ENCODE measurements around the gene PCBP3.

The PCBP3 gene

GRCh38 chr21:45816794-45817193 lies 173.3 kb downstream of the PCBP3 start:
- no peak for DNase-seq

- no peak for DNase-seq
Measured at GRCh38 chr21:45817345-45817744, 173.8 kb downstream of the PCBP3 start.

- peak in 1 of 5 donors; percentile 89 for DNase-seq
Measured at GRCh38 chr21:45818276-45818903, 174.9 kb downstream of the PCBP3 start.

- DNase-seq: peak in 1 of 5 donors; percentile 91
Measured at GRCh38 chr21:45818904-45819285, 175.4 kb downstream of the PCBP3 start.

GRCh38 chr21:45819478-45820170 lies 176.1 kb downstream of the PCBP3 start:
- no peak for DNase-seq

GRCh38 chr21:45820171-45821091 lies 176.9 kb downstream of the PCBP3 start:
- peak; percentile 60 to 81 (median 74) for DNase-seq

GRCh38 chr21:45821315-45821962 lies 177.9 kb downstream of the PCBP3 start:
- DNase-seq: no peak

GRCh38 chr21:45821998-45822397 lies 178.5 kb downstream of the PCBP3 start:
- no peak for DNase-seq

GRCh38 chr21:45822429-45823099 lies 179.0 kb downstream of the PCBP3 start:
- DNase-seq: no peak

GRCh38 chr21:45823100-45823681 lies 179.7 kb downstream of the PCBP3 start:
- no peak for DNase-seq

- DNase-seq: no peak
Measured at GRCh38 chr21:45824546-45825215, 181.2 kb downstream of the PCBP3 start.

GRCh38 chr21:45825219-45825618 lies 181.7 kb downstream of the PCBP3 start:
- no peak for DNase-seq

- no peak for DNase-seq
Measured at GRCh38 chr21:45826676-45827301, 183.3 kb downstream of the PCBP3 start.

GRCh38 chr21:45827302-45827692 lies 183.8 kb downstream of the PCBP3 start:
- peak in 1 of 5 donors; percentile 25 for DNase-seq

- no peak for DNase-seq
Measured at GRCh38 chr21:45827881-45828579, 184.5 kb downstream of the PCBP3 start.

GRCh38 chr21:45828580-45829570 lies 185.3 kb downstream of the PCBP3 start:
- no peak for DNase-seq

GRCh38 chr21:45829668-45830067 lies 186.1 kb downstream of the PCBP3 start:
- DNase-seq: no peak

GRCh38 chr21:45830221-45830640 lies 186.7 kb downstream of the PCBP3 start:
- no peak for DNase-seq
